Kidney epithelial cell (primary cell): ENCODE results near the gene LETM1. TPM values are rescaled to one million over a fixed set of nuclear protein-coding genes. Genes with fewer than 3 reads are reported as not detected.

Experiments used
- DNase-seq: peaks from one replicate; pipeline ENCODE4 v3.0.0-alpha.2; 2010; ENCODE audit warnings: low read depth
- H3K27me3 ChIP-seq: 2 replicates; pipeline ENCODE4 v1.6.0; 2011; ENCODE audit warnings: low read length; ENCODE audit not compliant: control insufficient read depth, insufficient read depth
- H3K36me3 ChIP-seq: 2 replicates; pipeline ENCODE4 v1.5.1; 2011; ENCODE audit warnings: low read length; ENCODE audit not compliant: control insufficient read depth, insufficient read depth
- H3K4me3 ChIP-seq: 2 replicates; pipeline ENCODE4 v1.5.1; 2011; ENCODE audit warnings: low read depth, mild to moderate bottlenecking, control low read depth, low read length
- total RNA-seq: library from RNA; depleted of rRNA; stranded (reverse); fragments of >200 nt; gene quantifications from 2 replicates; pipeline ENCODE4 v1.2.3, GENCODE V29; 2015
- TF ChIP-seq, protein P1 (sequence below): IDR thresholded peaks from 2 replicates; pipeline ENCODE4 v1.5.1; 2011; ENCODE audit warnings: mild to moderate bottlenecking, moderate library complexity, low read length, control low read depth, inconsistent platforms; ENCODE audit not compliant: insufficient read depth, poor library complexity, severe bottlenecking

Gene LETM1
- total RNA-seq, 1 donor from 2014 or later: 41.5 TPM

GRCh38 chr4:1772853-1773538 is 83.0 kb downstream of the LETM1 start:
- Histone ChIP-seq H3K4me3 (no peak overlapping the region), H3K36me3 (no peaks in the 10 kb centered on the region), H3K27me3 (peaks cover 38% of the 10 kb centered on the region)
- no peak for DNase-seq
- TF ChIP-seq, protein P1, sequence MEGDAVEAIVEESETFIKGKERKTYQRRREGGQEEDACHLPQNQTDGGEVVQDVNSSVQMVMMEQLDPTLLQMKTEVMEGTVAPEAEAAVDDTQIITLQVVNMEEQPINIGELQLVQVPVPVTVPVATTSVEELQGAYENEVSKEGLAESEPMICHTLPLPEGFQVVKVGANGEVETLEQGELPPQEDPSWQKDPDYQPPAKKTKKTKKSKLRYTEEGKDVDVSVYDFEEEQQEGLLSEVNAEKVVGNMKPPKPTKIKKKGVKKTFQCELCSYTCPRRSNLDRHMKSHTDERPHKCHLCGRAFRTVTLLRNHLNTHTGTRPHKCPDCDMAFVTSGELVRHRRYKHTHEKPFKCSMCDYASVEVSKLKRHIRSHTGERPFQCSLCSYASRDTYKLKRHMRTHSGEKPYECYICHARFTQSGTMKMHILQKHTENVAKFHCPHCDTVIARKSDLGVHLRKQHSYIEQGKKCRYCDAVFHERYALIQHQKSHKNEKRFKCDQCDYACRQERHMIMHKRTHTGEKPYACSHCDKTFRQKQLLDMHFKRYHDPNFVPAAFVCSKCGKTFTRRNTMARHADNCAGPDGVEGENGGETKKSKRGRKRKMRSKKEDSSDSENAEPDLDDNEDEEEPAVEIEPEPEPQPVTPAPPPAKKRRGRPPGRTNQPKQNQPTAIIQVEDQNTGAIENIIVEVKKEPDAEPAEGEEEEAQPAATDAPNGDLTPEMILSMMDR: no peak

DNA sequence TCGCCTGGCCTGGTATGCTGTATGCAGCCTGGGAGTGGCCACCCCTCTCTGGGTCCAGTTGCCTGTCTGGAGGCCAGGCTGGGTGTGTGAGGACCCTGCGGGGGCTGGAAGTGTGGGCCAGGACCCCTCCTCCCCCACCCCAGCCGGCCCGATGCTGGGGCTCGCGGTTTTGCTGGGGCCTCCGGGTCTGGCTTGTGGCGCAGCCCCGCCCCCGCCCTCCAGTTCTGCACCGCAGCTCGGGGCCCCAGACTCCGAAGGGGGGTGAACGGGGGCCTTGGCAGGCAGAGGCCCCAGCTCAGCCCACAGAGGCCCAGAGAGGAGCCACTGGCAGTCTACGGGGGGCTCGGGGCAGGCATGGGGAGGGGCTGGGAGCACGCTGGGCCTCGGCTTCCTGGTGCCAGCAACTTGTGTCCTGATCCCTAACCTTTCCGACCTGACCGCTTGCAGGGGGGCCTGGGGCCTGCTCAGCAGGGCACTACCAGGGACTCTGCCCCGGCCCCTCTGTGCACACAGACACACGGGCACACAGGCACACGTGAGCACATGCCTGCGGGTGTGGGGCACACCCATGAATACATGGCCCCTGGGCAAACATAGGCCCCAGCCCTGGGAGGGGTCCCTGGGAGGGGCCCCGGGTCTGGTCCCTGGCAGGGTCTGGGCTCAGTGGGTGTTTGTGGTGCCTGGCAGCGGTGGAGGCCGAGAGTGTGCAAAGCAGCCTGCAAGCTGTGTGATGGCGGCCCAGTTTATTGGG is 84.2 kb downstream of the LETM1 start:
- Histone ChIP-seq H3K36me3 (no peaks in the 10 kb centered on the region), H3K27me3 (peaks cover 38% of the 10 kb centered on the region), H3K4me3 (no peak overlapping the region)
- TF ChIP-seq, protein P1: no peak
- DNase-seq: no peak

GRCh38 chr4:1770791-1771231 is 85.1 kb downstream of the LETM1 start:
- TF ChIP-seq, protein P1: no peak
- no peaks in the 10 kb centered on the region for H3K36me3 ChIP-seq
- no peak overlapping the region for H3K4me3 ChIP-seq
- DNase-seq: no peak
- H3K27me3 ChIP-seq: peaks cover 38% of the 10 kb centered on the region

DNA sequence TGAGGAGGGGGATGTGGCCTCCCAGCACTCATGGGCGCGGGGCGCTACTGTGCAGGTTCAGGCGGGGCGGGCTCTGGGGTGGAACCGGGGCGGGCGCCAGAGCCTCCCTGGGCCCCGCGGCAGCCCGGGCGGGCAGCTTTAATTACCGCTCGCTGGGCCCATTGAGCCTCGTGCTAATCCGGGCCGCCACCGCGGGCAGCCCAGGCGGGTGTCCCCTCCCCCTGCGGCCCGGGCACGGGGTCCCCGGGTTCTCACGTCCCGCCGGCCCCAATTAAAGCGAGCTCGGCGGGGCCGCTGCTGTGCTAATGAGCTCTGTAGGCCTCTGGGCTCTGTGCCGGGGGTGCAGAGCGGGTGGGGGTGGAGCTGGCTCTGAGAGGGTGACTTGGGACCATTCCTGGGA is 85.7 kb downstream of the LETM1 start:
- DNase-seq: no peak
- TF ChIP-seq, protein P1: no peak
- no peaks in the 10 kb centered on the region for H3K36me3 ChIP-seq
- H3K27me3 ChIP-seq: peaks cover 38% of the 10 kb centered on the region
- H3K4me3 ChIP-seq: no peak overlapping the region

GRCh38 chr4:1769692-1770091 is 86.3 kb downstream of the LETM1 start:
- DNase-seq: no peak
- Histone ChIP-seq H3K27me3 (peaks cover 38% of the 10 kb centered on the region), H3K36me3 (no peaks in the 10 kb centered on the region), H3K4me3 (no peak overlapping the region)
- TF ChIP-seq, protein P1: no peak
